Fibroblast of lung (primary cell): ENCODE data around the gene MUSTN1.

Source experiments
- EZH2 ChIP-seq: IDR thresholded peaks from 2 replicates; pipeline ENCODE4 v1.5.1; 2012; ENCODE audit warnings: low read length, control low read depth, mild to moderate bottlenecking; ENCODE audit errors: missing control alignments
- TF ChIP-seq, protein P1 (sequence below), 2 donors: IDR thresholded peaks in 1 of 2; conservative IDR thresholded peaks in 1 of 2; 1 replicate in 1 of 2; 2 replicates in 1 of 2; pipeline ENCODE4 v1.5.1; 2011 to 2012; ENCODE audit warnings: low read length in 2 of 2, control low read depth in 1 of 2, inconsistent platforms in 1 of 2, low read depth in 1 of 2, mild to moderate bottlenecking in 1 of 2

DNA sequence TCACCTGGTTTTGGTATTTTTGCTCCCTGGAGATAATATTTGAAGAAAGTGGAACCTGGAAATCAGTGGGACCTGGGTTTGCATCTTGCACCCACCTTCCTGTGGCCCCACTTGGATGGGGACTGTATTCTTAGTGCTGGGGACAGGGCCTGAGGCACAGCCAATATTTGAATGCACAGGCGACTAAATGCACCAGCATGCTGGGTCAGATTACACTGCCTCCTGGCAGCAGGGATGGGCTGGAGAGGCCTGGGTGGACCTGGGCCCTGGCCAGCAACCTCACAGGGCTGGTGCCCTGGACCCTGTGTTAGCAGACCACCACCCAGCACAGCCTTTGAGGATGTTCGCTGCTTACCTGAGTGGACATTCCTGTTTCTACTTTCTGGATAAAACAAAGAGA, 14.9 kb downstream of the MUSTN1 start:
- TF ChIP-seq, protein P1, sequence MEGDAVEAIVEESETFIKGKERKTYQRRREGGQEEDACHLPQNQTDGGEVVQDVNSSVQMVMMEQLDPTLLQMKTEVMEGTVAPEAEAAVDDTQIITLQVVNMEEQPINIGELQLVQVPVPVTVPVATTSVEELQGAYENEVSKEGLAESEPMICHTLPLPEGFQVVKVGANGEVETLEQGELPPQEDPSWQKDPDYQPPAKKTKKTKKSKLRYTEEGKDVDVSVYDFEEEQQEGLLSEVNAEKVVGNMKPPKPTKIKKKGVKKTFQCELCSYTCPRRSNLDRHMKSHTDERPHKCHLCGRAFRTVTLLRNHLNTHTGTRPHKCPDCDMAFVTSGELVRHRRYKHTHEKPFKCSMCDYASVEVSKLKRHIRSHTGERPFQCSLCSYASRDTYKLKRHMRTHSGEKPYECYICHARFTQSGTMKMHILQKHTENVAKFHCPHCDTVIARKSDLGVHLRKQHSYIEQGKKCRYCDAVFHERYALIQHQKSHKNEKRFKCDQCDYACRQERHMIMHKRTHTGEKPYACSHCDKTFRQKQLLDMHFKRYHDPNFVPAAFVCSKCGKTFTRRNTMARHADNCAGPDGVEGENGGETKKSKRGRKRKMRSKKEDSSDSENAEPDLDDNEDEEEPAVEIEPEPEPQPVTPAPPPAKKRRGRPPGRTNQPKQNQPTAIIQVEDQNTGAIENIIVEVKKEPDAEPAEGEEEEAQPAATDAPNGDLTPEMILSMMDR (conservative IDR thresholded peaks at IDR 0.05 in 1 of 2, IDR thresholded peaks at IDR 0.05 in 1 of 2; ENCODE audit: low read depth in 1 of 2, low read length in 2 of 2): no peak
- no peak for TF ChIP-seq EZH2
